Activated CD4-positive, alpha-beta T cell treated with anti-CD3 and anti-CD28 coated beads, Interleukin-2, amount 50 U/mL, for 16 hours (primary cell): ENCODE measurements around the gene KLHDC4.
"Not testable (repeated sequence)": the region's sequence is repeated elsewhere in the genome, so short reads cannot be mapped to it uniquely, and the experiment has no call there.

Experiments used
- DNase-seq: peaks from one replicate; pipeline ENCODE4 v3.0.0-alpha.2; 2020

Gene KLHDC4

GRCh38 chr16:87741700-87742415 is 23.9 kb downstream of the KLHDC4 start:
- DNase-seq: no peak

- DNase-seq: no peak
Measured at GRCh38 chr16:87740909-87741424, 24.8 kb downstream of the KLHDC4 start.

DNA sequence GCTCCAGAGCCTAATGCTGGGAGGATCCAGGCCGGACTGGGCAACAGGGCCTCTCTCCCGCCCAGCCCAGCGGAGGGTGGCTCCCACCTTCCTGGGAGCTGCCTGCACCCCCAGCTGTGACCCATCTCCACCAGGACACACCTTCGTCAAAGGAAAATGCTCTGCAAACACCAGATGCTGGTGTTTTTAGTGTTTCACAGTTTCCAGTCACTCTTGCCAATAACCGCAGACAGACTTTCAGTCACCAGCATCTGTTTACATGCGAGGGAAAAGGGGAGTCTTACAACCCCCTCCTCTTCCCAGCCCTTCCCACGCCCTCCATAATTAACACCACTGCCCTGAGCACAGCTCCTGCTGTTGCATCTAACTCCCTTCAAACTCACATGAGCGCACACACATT is 25.3 kb downstream of the KLHDC4 start:
- no peak for DNase-seq

- DNase-seq: no peak
Measured at GRCh38 chr16:87739801-87740200, 26.0 kb downstream of the KLHDC4 start.

GRCh38 chr16:87736008-87736382 is 29.8 kb downstream of the KLHDC4 start:
- no peak for DNase-seq

GRCh38 chr16:87735270-87736007 is 30.3 kb downstream of the KLHDC4 start:
- DNase-seq: no peak

- no peak for DNase-seq
Measured at GRCh38 chr16:87734644-87735043, 31.1 kb downstream of the KLHDC4 start.

DNA sequence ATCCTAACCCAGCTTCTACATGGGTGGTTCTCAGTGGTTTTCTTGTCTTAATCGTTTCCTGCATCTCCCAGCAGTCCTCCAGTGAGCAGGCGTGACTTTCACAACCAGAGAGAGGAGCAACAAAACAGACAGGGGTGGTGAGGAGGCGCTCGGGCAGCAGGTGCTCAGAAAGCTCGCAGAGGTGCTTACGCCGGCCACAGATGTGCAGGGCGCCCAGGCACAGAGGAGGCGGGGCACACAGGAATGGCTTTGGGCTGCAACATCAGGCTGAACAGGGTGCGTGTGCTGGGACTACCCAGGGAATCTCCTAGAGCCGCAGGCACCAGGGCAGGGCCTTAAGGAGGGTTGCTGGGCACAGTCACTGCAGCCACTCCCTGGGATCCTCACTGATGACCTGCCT is 32.6 kb downstream of the KLHDC4 start:
- DNase-seq: no peak

DNA sequence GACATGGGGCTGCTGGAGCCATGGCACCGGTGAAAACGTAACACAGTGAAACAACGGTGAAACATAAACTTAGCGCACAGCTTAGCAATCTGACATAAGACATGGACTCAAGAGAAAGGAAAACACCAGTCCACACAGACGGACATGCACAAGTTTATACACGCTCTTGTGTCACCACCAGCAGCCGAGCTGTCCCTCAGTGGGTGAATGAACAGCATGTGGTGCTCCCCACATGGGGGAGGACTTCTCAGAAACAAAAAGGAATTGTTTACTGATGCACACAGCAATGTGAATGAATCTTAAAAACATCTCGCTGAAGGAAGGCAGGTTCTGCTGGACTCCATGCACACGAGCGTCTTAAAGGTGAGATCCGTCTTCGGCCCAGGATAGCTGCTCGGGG is 34.2 kb downstream of the KLHDC4 start:
- no peak for DNase-seq

GRCh38 chr16:87729266-87729954 is 36.4 kb downstream of the KLHDC4 start:
- no peak for DNase-seq

- no peak for DNase-seq
Measured at GRCh38 chr16:87728026-87728425, 37.8 kb downstream of the KLHDC4 start.

- no peak for DNase-seq
Measured at GRCh38 chr16:87727346-87727745, 38.4 kb downstream of the KLHDC4 start.

DNA sequence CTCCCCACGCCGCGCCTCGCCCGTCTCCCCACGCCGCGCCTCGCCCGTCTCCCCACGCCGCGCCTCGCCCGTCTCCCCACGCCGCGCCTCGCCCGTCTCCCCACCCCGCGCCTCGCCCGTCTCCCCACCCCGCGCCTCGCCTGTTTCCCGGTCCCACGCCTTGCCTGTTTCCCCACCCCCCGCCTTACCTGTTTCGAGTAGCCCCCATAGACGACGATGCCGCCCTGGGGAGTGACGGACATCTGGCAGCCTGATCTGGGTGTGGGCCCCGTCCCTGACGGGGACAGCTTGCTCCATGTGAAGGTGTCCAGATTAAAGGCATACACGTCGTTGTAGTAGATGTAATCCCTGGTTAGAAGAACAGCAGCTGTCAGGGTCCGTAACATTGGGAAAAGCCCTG is 39.2 kb downstream of the KLHDC4 start:
- not testable (repeated sequence) for DNase-seq

DNA sequence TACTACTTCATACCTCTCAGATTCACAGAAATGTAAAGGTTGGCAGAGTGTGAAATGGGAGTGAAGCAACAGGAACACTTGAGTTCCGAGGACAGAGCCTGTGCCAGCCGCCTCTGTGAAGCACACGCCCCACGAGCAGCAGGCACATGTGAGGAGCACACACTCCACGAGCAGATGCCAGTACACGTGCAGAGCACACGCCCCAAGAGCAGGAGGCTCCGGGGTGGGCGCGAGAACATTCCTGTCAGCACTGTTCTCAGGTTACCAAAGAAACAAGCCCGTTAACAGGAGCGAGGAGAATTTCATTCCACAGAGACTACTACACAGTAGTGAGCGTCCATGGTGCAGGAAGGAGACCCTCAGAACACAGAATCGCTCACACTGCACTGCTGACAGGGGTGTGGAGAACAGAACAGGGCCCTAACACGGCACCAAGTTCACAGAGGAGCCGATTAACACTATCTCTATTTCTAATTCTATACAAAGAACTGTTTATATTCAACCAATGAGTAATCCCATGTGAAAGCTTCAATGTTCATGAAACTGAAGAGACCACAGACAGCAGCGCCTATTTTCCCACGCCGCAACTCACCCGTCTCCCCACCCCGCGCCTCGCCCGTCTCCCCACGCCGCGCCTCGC is 40.1 kb downstream of the KLHDC4 start:
- DNase-seq: no peak

- DNase-seq: no peak
Measured at GRCh38 chr16:87724490-87725291, 41.1 kb downstream of the KLHDC4 start.

- no peak for DNase-seq
Measured at GRCh38 chr16:87723226-87723623, 42.6 kb downstream of the KLHDC4 start.

- no peak for DNase-seq
Measured at GRCh38 chr16:87722590-87723225, 43.1 kb downstream of the KLHDC4 start.

DNA sequence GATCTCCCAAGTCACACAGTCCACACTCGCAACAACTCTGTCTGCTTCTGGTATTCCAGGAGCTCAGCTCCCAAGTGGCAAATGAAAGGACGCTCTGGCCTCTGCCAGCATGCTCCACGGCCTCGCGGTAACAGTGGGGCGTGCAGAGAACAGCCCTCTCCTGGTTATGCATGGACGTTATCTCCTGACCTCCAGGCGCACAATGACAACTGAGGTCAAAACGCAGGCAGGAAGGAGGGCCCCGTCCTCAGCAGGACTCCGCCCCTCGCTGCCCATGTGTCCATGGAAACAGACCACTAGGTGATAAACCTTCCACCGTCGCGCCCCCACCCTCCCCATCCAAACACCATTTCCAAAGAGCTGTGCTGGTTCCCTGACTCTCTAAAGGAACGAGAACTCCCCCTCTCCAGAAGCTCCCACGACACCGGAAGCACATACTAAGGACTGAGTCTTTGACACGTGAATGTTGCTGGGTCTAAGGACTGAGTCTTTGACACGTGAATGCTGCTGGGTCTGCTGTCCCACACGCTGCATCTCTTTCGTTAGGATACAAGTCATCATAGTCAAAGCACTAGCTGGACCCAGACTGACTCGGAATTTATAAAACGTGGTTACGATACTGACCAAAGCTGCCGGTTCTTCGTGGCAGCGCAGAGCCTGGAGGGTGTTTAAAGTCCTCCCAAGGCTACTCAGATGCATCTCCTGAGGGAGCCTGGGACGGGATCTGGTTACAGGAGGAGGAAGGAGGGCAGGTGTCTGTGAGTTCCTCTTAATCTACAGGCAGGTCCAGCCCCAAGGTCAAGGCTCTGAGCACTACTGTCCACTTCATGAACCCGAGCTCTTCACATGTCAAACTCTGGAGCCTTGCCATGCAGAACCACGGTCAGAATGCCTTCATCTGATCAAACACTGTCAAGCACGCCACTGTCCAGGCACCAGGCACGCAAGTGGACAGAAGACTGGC is 43.9 kb downstream of the KLHDC4 start:
- DNase-seq: no peak

DNA sequence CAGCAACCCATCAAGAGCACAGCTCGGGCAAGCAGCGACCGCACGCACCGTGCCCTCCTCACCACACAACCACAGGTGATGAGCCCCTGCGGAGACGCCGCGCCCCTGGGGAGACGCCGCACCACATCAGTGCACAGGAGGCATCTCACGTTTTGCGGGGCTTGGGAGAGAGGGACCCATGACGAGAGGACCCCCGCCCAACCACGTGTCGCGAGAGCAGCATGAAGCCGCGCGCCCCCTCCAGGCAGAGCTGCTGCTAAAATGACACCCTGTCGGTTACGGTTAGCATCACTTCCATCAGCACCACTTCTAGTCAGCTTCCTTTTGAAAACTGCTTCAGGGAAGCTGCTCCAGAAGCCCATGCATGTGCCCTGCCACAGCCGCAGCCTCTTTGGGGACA is 45.3 kb downstream of the KLHDC4 start:
- DNase-seq: no peak

GRCh38 chr16:87718831-87719230 is 47.0 kb downstream of the KLHDC4 start:
- not testable (repeated sequence) for DNase-seq

DNA sequence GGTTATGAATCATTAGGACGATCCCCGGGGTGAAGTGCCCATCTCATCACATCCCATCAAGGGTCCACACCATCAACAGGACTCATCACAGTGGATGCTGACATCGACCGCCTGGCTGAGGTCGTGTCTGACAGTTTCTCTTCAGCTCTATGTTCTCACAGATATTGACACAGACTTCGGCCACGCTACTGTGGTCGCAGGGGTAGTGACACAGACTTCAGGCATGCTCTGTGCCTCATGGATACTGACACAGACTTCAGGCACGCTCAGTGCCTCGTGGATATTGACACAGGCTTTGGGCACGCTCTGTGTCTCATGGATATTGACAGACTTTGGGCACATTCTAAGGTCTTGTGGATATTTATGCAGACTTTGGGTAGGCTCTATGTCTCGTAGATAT is 50.1 kb downstream of the KLHDC4 start:
- DNase-seq: no peak
